HG03565 (cell line): Measurements from ENCODE around the gene DHRS7B.

Source experiments
- ATAC-seq: cut with Tn5 transposase; IDR thresholded peaks from one replicate; pipeline ENCODE4 v1.9.1; 2021; ENCODE audit warnings: mild to moderate bottlenecking, moderate library complexity; ENCODE audit not compliant: unreplicated experiment

DHRS7B gene

DNA sequence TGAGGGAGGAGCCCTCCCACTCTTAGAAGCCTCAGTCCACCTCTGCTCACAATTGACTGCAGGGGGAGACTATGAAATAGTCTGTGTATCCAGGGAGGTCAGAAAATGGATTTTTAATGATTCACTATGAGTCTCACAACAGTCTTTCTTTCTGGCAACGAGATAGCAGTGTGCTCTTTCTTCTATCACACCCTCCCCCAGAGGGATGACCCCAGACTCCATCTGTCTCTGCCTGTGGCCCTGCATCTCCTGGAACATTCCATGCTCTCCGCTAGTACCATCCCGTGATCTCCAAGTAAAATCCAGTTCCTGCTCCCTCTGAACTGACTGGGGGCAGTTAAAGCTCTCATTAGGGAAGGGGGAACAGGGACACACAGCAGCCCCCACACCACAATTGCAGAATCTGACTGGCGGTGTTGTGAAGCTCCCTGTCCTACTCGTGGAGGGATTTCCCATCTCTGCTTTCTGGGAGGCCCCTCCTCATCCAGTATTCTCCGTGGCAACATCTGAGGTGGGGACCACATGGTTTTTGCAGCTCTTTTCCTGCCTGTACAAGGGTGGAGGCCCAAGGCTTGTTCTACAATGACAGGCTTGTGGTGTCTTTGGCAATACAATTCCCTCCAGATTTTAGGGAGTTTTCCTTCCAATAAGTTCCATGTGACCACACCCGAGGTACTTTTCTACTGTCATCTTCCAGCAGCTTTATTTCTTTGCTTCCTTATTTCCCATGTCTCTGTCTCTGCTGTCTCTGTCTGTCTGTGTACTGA is 107.0 kb downstream of the DHRS7B start:
- no peak for ATAC-seq

DNA sequence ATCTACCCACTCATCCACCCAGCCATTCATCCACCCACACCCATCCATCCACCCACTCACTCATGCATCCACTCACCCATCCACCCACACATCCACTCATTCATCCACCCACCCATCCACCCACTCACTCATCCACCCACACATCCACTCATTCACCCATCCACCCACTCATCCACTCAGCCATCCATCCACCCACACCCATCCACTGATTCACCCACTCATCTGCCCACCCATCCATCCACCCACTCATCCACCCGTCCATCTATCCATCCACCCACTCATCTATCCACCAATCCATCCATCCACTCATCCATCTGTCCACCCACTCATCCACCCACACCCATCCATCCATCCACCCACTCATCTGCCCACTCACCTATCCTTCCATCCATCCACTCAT is 109.2 kb downstream of the DHRS7B start:
- ATAC-seq, result no peak

DNA sequence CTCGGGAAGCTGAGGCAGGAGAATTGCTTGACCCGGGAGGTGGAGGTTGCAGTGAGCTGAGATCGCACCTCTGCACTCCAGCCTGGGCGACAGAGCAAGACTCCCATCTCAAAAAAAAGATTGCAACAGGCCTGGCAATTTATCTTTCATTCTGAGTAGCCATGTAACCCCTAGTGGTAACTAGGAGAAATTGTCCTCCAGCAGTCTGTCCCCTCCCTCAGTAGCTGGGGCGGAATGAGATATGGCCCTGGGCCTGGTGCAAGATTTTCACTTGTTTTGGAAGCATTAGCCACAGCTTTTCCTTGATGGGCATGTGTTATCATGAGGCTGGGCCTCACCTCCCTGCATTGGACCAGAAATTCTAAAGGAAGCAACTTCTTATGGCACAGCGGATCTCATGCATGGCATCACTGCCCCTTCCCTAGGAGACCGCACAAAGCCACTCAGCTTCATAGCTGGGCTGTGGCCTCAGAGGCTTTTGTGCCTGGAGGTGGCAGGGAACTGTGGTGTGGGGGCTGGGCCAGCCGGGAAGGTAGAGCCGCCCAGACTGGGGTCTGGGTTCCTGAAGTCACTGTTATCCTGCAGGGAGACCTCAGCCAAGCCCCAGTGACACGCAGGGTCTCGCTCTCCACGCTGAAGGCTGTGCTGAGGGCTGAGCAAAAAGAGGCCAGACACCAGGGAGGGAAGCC is 113.1 kb downstream of the DHRS7B start:
- ATAC-seq, result no peak

DNA sequence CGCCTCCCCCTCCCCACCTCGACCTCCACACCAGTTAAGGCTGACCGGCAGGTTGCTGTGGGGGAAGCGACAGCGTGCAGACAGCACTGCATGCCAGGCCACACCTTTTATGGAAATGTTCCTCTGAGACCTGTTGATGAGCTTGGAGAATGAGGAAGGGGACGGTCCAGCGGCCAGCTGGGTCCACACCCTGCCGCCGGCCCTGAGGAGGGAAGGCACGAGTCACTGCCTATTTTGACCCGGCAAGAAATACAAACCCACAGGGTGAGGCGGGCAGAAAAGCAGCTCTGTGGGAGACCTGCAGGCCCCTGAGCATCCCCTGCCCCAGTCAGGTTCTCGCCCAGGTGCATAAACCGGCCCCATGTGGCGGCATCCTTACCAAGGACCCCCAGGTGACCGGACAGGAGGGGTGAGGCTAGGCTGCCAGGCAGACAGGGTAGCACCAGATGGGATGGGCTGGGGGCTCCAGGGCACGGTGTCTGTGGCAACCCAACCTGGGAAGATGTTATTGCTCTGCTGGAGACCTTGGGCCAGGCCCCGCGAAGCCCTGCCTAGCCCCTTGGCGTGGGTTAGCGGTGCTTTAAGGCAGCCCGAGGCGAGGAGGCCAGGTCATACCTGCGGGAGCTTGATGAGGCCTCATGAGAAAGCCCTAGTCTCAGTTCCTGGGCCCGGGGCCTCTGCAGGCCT is 113.7 kb downstream of the DHRS7B start:
- ATAC-seq, result no peak
